ENCODE data around the gene MLF1.
"Not testable (repeated sequence)": the region's sequence is repeated elsewhere in the genome, so short reads cannot be mapped to it uniquely, and the experiment has no call there.

Gene MLF1

DNA sequence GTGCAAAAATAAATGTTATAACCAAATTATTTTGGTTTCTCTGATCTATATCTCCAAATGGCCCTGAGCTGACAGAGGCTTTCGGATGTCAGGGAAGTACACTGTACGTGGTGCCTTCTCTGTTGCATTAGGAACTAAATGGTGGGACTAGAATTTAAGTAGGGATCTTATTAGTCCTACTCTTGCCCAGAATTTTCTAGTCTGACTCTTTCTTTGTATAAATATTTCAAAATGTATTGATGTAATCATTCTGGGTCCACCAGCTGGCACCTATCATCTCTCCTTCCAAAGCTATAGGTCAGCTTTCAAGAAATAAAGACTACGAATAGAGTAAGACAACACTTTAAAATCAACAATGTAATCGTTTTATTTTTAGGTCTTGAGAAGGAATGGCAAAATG is 22.3 kb upstream of the MLF1 start:
- DNase-seq (ENCODE audit: insufficient read length, low spot score), result no peak
- no peak for FAIRE-seq
- no peak for TF ChIP-seq POU2F2 (IDR thresholded peaks at IDR 0.05; ENCODE audit: low read depth, low read length)
- TF ChIP-seq PAX5 (IDR thresholded peaks at IDR 0.05; ENCODE audit: insufficient read depth, low read length, severe bottlenecking), result no peak
- no peak for TF ChIP-seq SPI1 (IDR thresholded peaks at IDR 0.05; ENCODE audit: low read depth, low read length)
- no peak for TF ChIP-seq POLR2A (IDR thresholded peaks at IDR 0.05; ENCODE audit: low read depth, low read length)
- no peak for TF ChIP-seq POLR2AphosphoS5 (IDR thresholded peaks at IDR 0.05; ENCODE audit: low read depth, low read length)
- TF ChIP-seq TAF1 (IDR thresholded peaks at IDR 0.05; ENCODE audit: low read depth, low read length), result no peak

DNA sequence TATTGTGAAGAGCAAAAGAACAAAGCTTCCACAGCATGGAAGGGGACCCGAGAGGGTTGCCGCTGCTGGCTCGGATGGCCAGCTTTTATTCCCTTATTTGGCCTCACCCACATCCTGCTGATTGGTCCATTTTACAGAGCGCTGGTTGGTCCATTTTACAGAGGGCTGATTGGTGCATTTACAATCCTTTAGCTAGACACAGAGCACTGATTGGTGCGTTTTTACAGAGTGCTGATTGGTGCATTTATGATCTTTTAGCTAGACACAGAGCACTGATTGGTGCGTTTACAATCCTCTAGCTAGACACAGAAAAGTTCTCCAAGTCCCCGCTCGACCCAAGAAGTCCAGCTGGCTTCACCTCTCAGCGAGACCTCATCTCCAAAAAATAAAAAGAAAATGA is 21.1 kb upstream of the MLF1 start:
- not testable (repeated sequence) for DNase-seq (ENCODE audit: insufficient read length, low spot score); FAIRE-seq

DNA sequence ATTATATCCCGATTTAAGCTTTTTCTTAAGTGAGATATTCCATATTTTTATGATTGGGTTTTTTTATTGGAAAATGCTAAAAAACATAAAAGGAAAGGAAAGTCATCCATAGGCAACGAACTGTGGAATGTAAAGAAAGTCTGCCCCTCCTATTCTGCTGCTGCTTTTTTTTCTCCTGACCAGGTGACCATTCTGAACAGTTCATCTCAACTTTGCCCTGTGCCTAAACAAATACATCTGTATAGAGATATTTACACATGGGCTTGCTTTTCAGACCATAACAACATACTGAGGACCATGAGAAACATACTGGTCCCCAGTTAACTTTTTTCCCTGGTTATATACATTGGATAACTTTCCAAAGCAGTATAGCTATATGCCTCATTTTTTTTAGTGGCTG is 18.9 kb upstream of the MLF1 start:
- no peak for FAIRE-seq

DNA sequence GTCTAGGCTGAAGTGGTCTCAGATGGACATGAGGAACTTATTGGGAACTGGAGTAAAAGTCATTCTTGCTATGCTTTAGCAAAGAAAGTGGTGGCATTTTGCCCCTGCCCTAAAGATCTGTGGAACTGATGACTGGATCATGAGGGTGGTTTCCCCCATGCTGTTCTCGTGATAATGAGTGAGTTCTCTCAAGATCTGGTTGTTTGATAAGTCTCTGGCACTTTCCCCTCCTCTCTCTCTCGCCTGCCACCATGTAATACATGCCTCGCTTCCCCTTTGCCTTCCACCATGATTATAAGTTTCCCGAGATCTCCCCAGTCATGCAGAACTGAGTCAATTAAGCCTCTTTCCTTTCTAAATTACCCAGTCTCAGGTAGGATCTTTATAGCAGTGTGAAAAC is 11.5 kb upstream of the MLF1 start:
- DNase-seq (ENCODE audit: insufficient read length, low spot score) (no peak), FAIRE-seq (no peak)
- no peak for TF ChIP-seq TAF1 (IDR thresholded peaks at IDR 0.05; ENCODE audit: low read depth, low read length)
- TF ChIP-seq PAX5 (IDR thresholded peaks at IDR 0.05; ENCODE audit: insufficient read depth, low read length, severe bottlenecking), result no peak
- no peak for TF ChIP-seq POLR2A (IDR thresholded peaks at IDR 0.05; ENCODE audit: low read depth, low read length)
- no peak for TF ChIP-seq POU2F2 (IDR thresholded peaks at IDR 0.05; ENCODE audit: low read depth, low read length)
- TF ChIP-seq SPI1 (IDR thresholded peaks at IDR 0.05; ENCODE audit: low read depth, low read length), result no peak
- TF ChIP-seq POLR2AphosphoS5 (IDR thresholded peaks at IDR 0.05; ENCODE audit: low read depth, low read length), result no peak

More for the DNA sequence above, 18.9 kb upstream of the MLF1 start:
- no peak for TF ChIP-seq POU2F2 (IDR thresholded peaks at IDR 0.05; ENCODE audit: low read depth, low read length)
- TF ChIP-seq TAF1 (IDR thresholded peaks at IDR 0.05; ENCODE audit: low read depth, low read length), result no peak
- no peak for TF ChIP-seq POLR2AphosphoS5 (IDR thresholded peaks at IDR 0.05; ENCODE audit: low read depth, low read length)
- TF ChIP-seq SPI1 (IDR thresholded peaks at IDR 0.05; ENCODE audit: low read depth, low read length), result no peak
- no peak for TF ChIP-seq POLR2A (IDR thresholded peaks at IDR 0.05; ENCODE audit: low read depth, low read length)
- TF ChIP-seq PAX5 (IDR thresholded peaks at IDR 0.05; ENCODE audit: insufficient read depth, low read length, severe bottlenecking), result no peak
- DNase-seq (ENCODE audit: insufficient read length, low spot score), result no peak

DNA sequence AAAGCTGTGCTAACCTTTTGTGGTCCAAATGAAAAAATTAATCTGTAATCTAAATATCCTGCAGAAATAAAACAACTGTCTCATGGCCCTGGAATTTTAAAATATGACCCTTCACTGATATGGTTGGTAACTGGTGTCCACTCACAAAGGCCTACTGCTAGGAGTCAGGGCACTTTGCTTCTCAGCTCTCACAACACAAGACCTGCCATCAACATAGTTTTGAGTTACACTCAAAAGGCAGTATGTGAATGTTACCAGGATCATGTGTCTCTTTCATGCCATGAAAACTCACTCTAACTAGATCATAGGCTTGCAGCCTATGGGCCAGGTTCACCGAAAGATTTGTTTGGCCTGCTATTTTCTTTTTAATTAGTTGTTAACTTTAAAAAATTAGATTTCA is 10.0 kb upstream of the MLF1 start:
- FAIRE-seq (no peak), DNase-seq (ENCODE audit: insufficient read length, low spot score) (no peak)
- TF ChIP-seq TAF1 (IDR thresholded peaks at IDR 0.05; ENCODE audit: low read depth, low read length) (no peak), POLR2A (IDR thresholded peaks at IDR 0.05; ENCODE audit: low read depth, low read length) (no peak), PAX5 (IDR thresholded peaks at IDR 0.05; ENCODE audit: insufficient read depth, low read length, severe bottlenecking) (no peak), POLR2AphosphoS5 (IDR thresholded peaks at IDR 0.05; ENCODE audit: low read depth, low read length) (no peak), POU2F2 (IDR thresholded peaks at IDR 0.05; ENCODE audit: low read depth, low read length) (no peak), SPI1 (IDR thresholded peaks at IDR 0.05; ENCODE audit: low read depth, low read length) (no peak)

DNA sequence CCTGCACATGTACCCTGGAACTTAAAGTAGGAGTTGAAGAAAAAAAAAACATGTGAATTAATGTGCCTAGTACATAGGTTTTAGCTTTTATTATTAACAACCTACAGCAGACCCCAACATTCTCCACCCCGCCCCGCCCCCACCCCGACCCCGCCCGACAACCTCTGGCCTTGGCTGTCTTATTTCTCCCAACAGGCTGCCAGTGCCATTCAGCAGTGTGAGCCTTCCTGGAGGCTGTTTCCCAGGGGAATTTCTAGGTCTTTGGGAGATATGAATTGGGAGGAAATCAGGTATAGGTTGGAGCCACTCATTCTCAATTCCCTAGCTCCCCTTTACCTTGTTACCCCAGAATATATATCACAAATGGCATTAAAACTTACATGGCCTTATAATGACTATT is 8.3 kb upstream of the MLF1 start:
- FAIRE-seq, result no peak
- DNase-seq (ENCODE audit: insufficient read length, low spot score), result no peak
- TF ChIP-seq POLR2A (IDR thresholded peaks at IDR 0.05; ENCODE audit: low read depth, low read length) (no peak), POLR2AphosphoS5 (IDR thresholded peaks at IDR 0.05; ENCODE audit: low read depth, low read length) (no peak), SPI1 (IDR thresholded peaks at IDR 0.05; ENCODE audit: low read depth, low read length) (no peak), PAX5 (IDR thresholded peaks at IDR 0.05; ENCODE audit: insufficient read depth, low read length, severe bottlenecking) (no peak), POU2F2 (IDR thresholded peaks at IDR 0.05; ENCODE audit: low read depth, low read length) (no peak), TAF1 (IDR thresholded peaks at IDR 0.05; ENCODE audit: low read depth, low read length) (no peak)

DNA sequence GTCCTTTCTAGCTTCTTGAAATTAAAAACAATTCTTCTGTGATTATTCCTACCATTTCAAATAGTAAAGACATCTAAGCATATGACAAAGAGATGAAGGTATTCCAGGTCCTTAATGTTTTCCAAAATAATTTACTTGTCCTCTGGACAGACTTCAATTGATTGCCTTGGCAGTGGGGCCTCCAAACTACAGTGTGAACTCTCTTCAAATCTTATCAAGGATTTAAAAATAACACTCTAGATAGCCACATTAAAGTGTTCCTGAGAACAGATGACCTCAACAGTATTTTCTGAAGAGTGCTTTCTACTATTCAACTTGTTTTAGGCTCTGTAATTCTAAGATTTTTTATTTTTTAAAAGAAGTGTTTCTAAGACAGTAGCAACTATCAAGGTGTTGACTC is 7.9 kb upstream of the MLF1 start:
- TF ChIP-seq SPI1 (IDR thresholded peaks at IDR 0.05; ENCODE audit: low read depth, low read length) (no peak), POU2F2 (IDR thresholded peaks at IDR 0.05; ENCODE audit: low read depth, low read length) (no peak), POLR2A (IDR thresholded peaks at IDR 0.05; ENCODE audit: low read depth, low read length) (no peak), TAF1 (IDR thresholded peaks at IDR 0.05; ENCODE audit: low read depth, low read length) (no peak), POLR2AphosphoS5 (IDR thresholded peaks at IDR 0.05; ENCODE audit: low read depth, low read length) (no peak), PAX5 (IDR thresholded peaks at IDR 0.05; ENCODE audit: insufficient read depth, low read length, severe bottlenecking) (no peak)
- FAIRE-seq (no peak), DNase-seq (ENCODE audit: insufficient read length, low spot score) (no peak)

DNA sequence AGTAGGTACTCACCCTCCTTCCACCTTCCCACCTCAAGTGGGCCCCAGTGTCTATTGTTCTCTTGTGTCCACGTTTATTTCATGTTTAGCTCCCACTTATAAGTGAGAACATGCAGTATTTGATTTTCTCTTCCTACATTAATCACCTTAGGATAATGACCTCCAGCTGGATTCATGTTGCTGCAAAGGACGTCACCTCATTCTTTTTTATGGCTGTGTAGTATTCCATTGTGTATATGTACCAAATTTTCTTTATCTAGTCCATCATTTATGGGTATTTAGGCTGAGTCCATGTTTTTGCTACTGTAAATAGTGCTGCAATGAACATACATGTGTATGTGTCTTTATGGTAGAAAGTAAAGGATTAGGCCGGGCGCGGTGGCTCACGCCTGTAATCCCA is 5.9 kb upstream of the MLF1 start:
- no peak for TF ChIP-seq TAF1 (IDR thresholded peaks at IDR 0.05; ENCODE audit: low read depth, low read length)
- TF ChIP-seq SPI1 (IDR thresholded peaks at IDR 0.05; ENCODE audit: low read depth, low read length), result no peak
- no peak for TF ChIP-seq POLR2AphosphoS5 (IDR thresholded peaks at IDR 0.05; ENCODE audit: low read depth, low read length)
- no peak for TF ChIP-seq POU2F2 (IDR thresholded peaks at IDR 0.05; ENCODE audit: low read depth, low read length)
- TF ChIP-seq POLR2A (IDR thresholded peaks at IDR 0.05; ENCODE audit: low read depth, low read length), result no peak
- TF ChIP-seq PAX5 (IDR thresholded peaks at IDR 0.05; ENCODE audit: insufficient read depth, low read length, severe bottlenecking), result no peak
- FAIRE-seq (no peak), DNase-seq (ENCODE audit: insufficient read length, low spot score) (no peak)

DNA sequence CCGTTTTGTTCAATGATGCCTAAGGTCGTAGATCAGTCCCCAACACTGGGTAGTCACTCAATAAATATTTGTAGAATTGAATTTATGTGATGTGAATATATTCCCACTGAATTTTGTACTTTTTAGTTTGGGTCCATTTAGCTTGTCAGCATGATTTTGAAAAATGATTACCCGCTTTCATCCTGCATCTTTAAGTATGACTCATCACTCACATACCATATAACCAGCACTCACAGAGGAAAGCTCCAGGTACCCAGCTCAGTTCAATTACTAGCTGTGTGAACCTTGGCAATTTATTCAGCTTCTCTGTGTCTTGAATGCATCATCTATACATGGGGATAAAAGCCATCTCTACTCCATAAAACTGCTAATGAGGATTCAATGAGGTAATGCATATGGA is 2.2 kb upstream of the MLF1 start:
- DNase-seq (ENCODE audit: insufficient read length, low spot score) (no peak), FAIRE-seq (no peak)
- TF ChIP-seq POLR2A (IDR thresholded peaks at IDR 0.05; ENCODE audit: low read depth, low read length) (no peak), PAX5 (IDR thresholded peaks at IDR 0.05; ENCODE audit: insufficient read depth, low read length, severe bottlenecking) (no peak), POLR2AphosphoS5 (IDR thresholded peaks at IDR 0.05; ENCODE audit: low read depth, low read length) (no peak), POU2F2 (IDR thresholded peaks at IDR 0.05; ENCODE audit: low read depth, low read length) (no peak), TAF1 (IDR thresholded peaks at IDR 0.05; ENCODE audit: low read depth, low read length) (no peak), SPI1 (IDR thresholded peaks at IDR 0.05; ENCODE audit: low read depth, low read length) (no peak)

DNA sequence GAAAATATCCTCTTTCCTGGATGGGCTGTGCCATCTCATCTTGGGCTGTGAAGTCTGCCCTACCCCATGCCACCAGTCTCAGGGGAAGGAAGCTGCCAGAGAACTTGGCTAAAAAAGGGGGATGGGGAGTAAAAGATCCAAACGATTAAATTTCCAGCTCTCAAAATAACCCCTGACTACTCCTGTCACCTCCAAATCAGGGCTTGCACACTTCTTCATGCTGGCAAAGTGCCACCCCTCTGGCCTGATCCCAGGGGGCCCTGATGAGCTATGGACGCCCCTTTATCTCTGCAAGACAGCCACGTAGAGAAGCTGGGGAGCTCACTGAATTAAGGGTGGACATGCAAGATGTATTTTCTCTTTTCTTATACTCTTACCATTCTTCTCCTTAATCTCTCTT is 1.2 kb upstream of the MLF1 start:
- DNase-seq (ENCODE audit: insufficient read length, low spot score), result no peak
- no peak for FAIRE-seq
- TF ChIP-seq POU2F2 (IDR thresholded peaks at IDR 0.05; ENCODE audit: low read depth, low read length) (no peak), PAX5 (IDR thresholded peaks at IDR 0.05; ENCODE audit: insufficient read depth, low read length, severe bottlenecking) (no peak), POLR2A (IDR thresholded peaks at IDR 0.05; ENCODE audit: low read depth, low read length) (no peak), POLR2AphosphoS5 (IDR thresholded peaks at IDR 0.05; ENCODE audit: low read depth, low read length) (no peak), SPI1 (IDR thresholded peaks at IDR 0.05; ENCODE audit: low read depth, low read length) (no peak), TAF1 (IDR thresholded peaks at IDR 0.05; ENCODE audit: low read depth, low read length) (no peak)

Measured in GM12891 (cell line).